Measurements from ENCODE around the gene SH3GL2. TPM values are rescaled to one million over a fixed set of nuclear protein-coding genes. Genes with fewer than 3 reads are reported as not detected.

Gene SH3GL2
- total and polyA plus RNA-seq, 8 donors, result 0.47 to 17.3 (median 1.7) TPM

DNA sequence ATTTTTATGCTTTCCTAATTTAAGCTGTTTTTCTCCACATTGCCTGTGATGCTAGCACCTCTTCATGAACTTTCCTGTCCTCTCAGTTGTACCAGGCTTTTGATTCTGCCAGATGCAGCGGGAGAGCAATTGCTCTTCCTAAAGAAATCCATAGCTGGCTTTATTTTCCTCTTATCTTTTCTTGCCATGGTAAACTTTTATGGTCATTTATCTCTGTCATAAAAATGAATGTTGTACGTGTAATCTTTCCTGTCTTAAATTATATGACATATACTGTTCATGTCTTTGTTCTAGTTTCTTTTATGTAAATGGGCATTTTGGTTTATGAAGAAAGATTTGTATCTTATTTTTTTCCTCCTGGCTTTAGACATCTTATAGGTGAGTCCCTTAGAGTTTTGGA, 127.5 kb downstream of the SH3GL2 start:
- Histone ChIP-seq H3K27me3 (no peaks in the 10 kb centered on the region), H3K9me3 (no peaks in the 10 kb centered on the region), H3K4me3 (no peak overlapping the region), H3K27ac (no peak overlapping the region), H3K4me1 (no peaks in the 10 kb centered on the region), H3K36me3 (no peaks in the 10 kb centered on the region)
- TF ChIP-seq, protein P1, sequence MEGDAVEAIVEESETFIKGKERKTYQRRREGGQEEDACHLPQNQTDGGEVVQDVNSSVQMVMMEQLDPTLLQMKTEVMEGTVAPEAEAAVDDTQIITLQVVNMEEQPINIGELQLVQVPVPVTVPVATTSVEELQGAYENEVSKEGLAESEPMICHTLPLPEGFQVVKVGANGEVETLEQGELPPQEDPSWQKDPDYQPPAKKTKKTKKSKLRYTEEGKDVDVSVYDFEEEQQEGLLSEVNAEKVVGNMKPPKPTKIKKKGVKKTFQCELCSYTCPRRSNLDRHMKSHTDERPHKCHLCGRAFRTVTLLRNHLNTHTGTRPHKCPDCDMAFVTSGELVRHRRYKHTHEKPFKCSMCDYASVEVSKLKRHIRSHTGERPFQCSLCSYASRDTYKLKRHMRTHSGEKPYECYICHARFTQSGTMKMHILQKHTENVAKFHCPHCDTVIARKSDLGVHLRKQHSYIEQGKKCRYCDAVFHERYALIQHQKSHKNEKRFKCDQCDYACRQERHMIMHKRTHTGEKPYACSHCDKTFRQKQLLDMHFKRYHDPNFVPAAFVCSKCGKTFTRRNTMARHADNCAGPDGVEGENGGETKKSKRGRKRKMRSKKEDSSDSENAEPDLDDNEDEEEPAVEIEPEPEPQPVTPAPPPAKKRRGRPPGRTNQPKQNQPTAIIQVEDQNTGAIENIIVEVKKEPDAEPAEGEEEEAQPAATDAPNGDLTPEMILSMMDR (IDR thresholded peaks at IDR 0.05), result no peak
- ATAC-seq (no peak), DNase-seq (no peak), FAIRE-seq (no peak)
- intact Hi-C loops (cut with DNase I), result no loop called here
- WGBS, 2 donors, result 45% methylated on average over 2 of the region's 2 CpGs

DNA sequence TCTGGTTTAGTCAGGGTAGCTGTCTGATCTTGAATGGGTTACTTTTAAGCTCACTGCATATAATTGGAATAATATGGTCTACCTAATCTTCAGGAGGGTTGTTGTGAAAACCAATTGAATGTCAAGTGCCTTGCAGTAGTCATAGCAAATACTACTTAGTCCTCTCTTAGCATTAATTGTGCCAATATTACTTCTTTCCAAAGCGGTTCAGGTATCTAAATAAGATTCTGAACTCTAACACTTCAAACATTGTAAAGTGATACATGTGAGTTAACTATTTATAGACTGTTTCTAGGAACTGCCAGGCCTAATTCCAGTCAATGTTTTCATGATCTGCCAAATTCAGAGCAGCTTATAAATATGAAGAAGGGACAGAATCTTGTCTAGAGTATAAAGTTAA, 140.2 kb downstream of the SH3GL2 start:
- no peak for ATAC-seq
- intact Hi-C loops (cut with DNase I), result no loop called here
- Histone ChIP-seq H3K4me1 (no peaks in the 10 kb centered on the region), H3K36me3 (no peaks in the 10 kb centered on the region), H3K9me3 (no peaks in the 10 kb centered on the region), H3K27me3 (no peaks in the 10 kb centered on the region), H3K27ac (no peak overlapping the region), H3K4me3 (no peak overlapping the region)
- TF ChIP-seq, protein P1 (IDR thresholded peaks at IDR 0.05), result no peak
- no peak for FAIRE-seq
- no peak for DNase-seq
- WGBS, 2 donors, result 12 to 16% methylated on average over 1 of the region's 1 CpG

DNA sequence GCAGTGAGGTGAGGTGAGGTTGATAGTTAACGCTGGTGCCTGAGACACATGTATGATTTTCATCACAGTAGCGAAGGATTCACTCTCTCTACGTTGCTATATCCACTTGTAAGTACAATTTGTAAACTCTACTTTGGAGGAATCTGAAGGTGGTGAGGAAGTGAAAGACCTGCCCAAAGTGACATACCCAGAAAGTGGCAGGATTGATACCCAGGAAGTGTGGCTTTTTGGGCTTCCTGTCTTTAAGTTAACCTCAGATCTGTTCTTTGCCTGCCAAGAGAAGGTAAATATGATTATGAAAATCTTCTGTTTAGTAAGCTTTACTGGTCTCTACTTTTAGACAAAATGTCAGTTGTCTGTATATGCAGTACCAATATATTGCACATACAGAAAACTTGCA, 143.1 kb downstream of the SH3GL2 start:
- H3K36me3 ChIP-seq, result no peaks in the 10 kb centered on the region
- intact Hi-C loops (cut with DNase I), result no loop called here
- no peak for DNase-seq

DNA sequence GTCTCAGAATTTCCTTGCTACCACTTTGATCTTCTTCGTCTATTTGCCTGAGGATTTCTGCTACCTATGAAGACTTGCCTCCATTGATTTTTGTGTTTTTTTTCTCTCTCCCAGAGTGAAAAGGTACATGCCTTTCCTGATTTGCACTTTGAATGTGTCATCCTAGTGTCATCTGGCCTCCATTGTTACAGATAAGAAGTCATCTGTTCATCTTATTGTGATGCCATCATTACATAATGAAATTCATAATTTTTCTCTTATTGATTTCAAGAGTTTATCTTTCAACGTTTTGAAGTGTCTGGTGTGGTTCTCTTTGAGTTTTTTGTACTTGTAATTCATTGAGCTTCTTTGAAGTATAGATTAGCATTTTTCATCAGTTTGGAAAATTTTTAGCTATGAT, 144.8 kb downstream of the SH3GL2 start:
- WGBS, 2 donors, result 29 to 38% methylated on average over 2 of the region's 2 CpGs
- ATAC-seq (no peak), DNase-seq (no peak), FAIRE-seq (no peak)
- Histone ChIP-seq H3K27me3 (no peaks in the 10 kb centered on the region), H3K4me3 (no peak overlapping the region), H3K4me1 (no peaks in the 10 kb centered on the region), H3K9me3 (no peaks in the 10 kb centered on the region), H3K36me3 (no peaks in the 10 kb centered on the region), H3K27ac (no peak overlapping the region)
- TF ChIP-seq, protein P1 (IDR thresholded peaks at IDR 0.05), result no peak
- intact Hi-C loops (cut with DNase I), result no loop called here

More for the DNA sequence above, 143.1 kb downstream of the SH3GL2 start:
- H3K9me3 ChIP-seq, result no peaks in the 10 kb centered on the region
- H3K27ac ChIP-seq, result no peak overlapping the region
- H3K4me1 ChIP-seq, result no peaks in the 10 kb centered on the region
- no peak for ATAC-seq
- TF ChIP-seq, protein P1 (IDR thresholded peaks at IDR 0.05), result no peak
- H3K27me3 ChIP-seq, result no peaks in the 10 kb centered on the region
- FAIRE-seq, result no peak
- no peak overlapping the region for H3K4me3 ChIP-seq
- WGBS, 2 donors, result 62 to 77% methylated on average over 3 of the region's 3 CpGs

DNA sequence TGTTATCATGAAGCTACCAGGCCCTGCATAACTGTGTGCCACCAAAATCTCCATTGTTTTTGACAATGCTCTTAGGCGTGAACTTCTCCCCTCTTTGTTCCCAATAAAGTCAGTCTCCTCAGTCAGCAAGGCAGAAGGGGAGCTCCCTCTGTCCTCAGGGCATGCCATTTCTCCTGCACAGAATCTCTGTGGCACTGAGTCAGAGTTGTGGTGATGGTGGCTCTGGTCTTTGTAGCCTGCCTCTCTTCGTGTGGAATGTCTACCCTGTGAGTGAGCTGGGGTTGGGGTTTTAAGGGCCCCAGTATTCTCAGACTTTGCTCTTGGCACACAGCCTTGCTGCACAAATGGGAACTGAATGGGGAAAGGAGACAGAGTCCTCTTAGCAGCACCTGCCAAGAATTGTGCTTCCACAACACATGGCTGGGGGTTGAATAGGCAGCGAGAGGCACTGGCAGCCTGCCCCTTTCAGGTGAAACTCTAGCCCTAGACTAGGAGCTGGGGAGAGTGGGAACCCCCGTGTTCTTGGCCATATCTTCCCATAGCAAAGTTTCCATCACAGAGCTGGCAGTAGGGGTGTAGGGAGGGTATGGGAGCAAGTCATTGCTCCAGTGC, 146.6 kb downstream of the SH3GL2 start:
- DNase-seq (no peak), FAIRE-seq (no peak), ATAC-seq (no peak)
- no peak overlapping the region for H3K4me3 ChIP-seq
- H3K9me3 ChIP-seq, result no peaks in the 10 kb centered on the region
- WGBS, 2 donors, result 45 to 46% methylated on average over 4 of the region's 4 CpGs
- H3K27me3 ChIP-seq, result no peaks in the 10 kb centered on the region
- no peaks in the 10 kb centered on the region for H3K4me1 ChIP-seq
- no peak overlapping the region for H3K27ac ChIP-seq
- TF ChIP-seq, protein P1 (IDR thresholded peaks at IDR 0.05), result no peak
- no peaks in the 10 kb centered on the region for H3K36me3 ChIP-seq
- intact Hi-C loops (cut with DNase I), result no loop called here
